Esophagus muscularis mucosa (tissue), 4 donors: ENCODE measurements around the gene FAM25G. TPM values are rescaled to one million over a fixed set of nuclear protein-coding genes. Genes with fewer than 3 reads are reported as not detected.
"Not testable (repeated sequence)": the region's sequence is repeated elsewhere in the genome, so short reads cannot be mapped to it uniquely, and the experiment has no call there.

Experiments used
- DNase-seq: peaks from one replicate; pipeline ENCODE4 v3.0.0-alpha.2; 2017; ENCODE audit errors: extremely low spot score
- H3K27ac ChIP-seq, 4 donors: fragments of 200-600 bp; sonication (generic); replicated peaks in 1 of 4; 1 replicate in 3 of 4; 2 replicates in 1 of 4; pipeline ENCODE4 v1.5.1; 2016 to 2019; ENCODE audit warnings: mild to moderate bottlenecking in 1 of 4
- H3K27me3 ChIP-seq, 4 donors: fragments of 200-600 bp; sonication (generic); one replicate each; pipeline versions ENCODE4 v1.5.1 to v1.6.0; 2016 to 2019
- H3K36me3 ChIP-seq, 4 donors: fragments of 200-600 bp; sonication (generic); one replicate each; pipeline ENCODE4 v1.5.1; 2016 to 2019
- H3K4me1 ChIP-seq, 4 donors: fragments of 200-600 bp; sonication (generic); one replicate each; pipeline ENCODE4 v1.5.1; 2016 to 2019
- H3K4me3 ChIP-seq, 4 donors: fragments of 200-600 bp; sonication (generic); 1 replicate in 2 of 4; 2 replicates in 2 of 4; pipeline ENCODE4 v1.5.1; 2016 to 2019; ENCODE audit warnings: mild to moderate bottlenecking in 4 of 4, moderate library complexity in 1 of 4
- H3K9me3 ChIP-seq, 4 donors: fragments of 200-600 bp; sonication (generic); 1 replicate in 3 of 4; 2 replicates in 1 of 4; pipeline ENCODE4 v1.5.1; 2016 to 2019
- WGBS: methylation state at CpG from one replicate; pipeline ENCODE4 v1.1.5; 2018; 5-methylcytosine and 5-hydroxymethylcytosine counted together
- intact Hi-C: fragments of 100-400 bp; cut with DNase I; formaldehyde crosslinking; loops from one replicate; pipeline ENCODE4 v1.15.1; 2023
- total RNA-seq, 4 donors: library from RNA; depleted of rRNA; stranded (reverse); fragments of >200 nt; gene quantifications; one replicate each; pipeline versions ENCODE4 v1.1.0 to v1.2.1, GENCODE V29; 2016

Gene FAM25G
- not detected for total RNA-seq

DNA sequence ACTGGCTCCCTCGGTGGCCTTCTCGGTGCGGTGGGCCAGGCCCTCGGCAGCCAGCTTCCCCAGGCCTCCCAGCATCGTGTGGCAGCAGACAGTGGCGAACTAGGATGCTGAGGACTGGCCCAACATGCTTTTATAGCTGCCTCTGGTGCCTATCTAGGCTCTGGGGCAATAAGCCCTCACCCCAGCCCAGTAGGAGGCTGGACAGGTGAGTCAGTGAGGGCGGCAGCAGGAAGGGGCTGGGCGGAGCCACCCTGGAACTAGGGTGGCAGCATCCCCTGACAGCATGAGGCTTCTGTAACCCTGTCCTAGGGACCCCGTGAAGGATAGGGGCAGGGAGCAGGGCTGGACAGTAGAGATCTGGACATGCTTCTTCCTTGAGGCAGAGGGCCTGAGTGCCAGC is at the start of gene FAM25G:
TSS of gene FAM25G (minus strand) at position 101 of the 400 bp plus-strand sequence. CDS start at position 75, 26 bp downstream.
- H3K9me3 ChIP-seq, intact Hi-C loops, H3K4me3 ChIP-seq, H3K4me1 ChIP-seq, DNase-seq, H3K36me3 ChIP-seq, H3K27ac ChIP-seq, H3K27me3 ChIP-seq: not testable (repeated sequence)
- no CpG with 5 or more reads among the region's 9 CpGs for WGBS

GRCh38 chr10:47536430-47536829 is 44.9 kb upstream of the FAM25G start:
- H3K27ac ChIP-seq, H3K4me3 ChIP-seq, H3K9me3 ChIP-seq, H3K27me3 ChIP-seq, H3K4me1 ChIP-seq, intact Hi-C loops, DNase-seq, H3K36me3 ChIP-seq: not testable (repeated sequence)
- WGBS, result no CpG with 5 or more reads among the region's 3 CpGs

DNA sequence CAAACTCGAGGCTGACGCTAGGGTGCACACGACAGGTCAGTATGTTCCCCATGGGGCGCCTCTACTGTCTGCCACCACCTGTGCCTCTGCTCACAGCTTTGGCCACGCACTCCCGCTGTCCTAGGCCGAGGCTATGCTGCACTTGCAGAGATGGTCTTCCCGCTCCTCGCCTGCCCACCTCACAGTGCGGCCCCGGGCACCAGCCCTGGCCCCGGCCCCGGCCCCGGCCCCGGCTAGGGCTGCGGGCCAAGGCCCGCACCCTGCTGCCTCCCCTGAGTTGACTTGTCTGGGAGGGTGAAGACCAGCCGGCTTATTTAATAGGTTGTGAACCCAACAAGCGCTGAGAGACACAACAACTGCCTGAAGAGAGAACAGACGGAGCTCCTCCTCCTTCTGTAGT is 32.0 kb upstream of the FAM25G start, which contains the start of gene AGAP9:
TSS of gene AGAP9 (minus strand) at position 164 of the 400 bp plus-strand sequence. CDS start at position 52, 112 bp downstream.
- H3K27ac ChIP-seq, H3K9me3 ChIP-seq, H3K36me3 ChIP-seq, intact Hi-C loops, H3K27me3 ChIP-seq, H3K4me1 ChIP-seq, H3K4me3 ChIP-seq, DNase-seq: not testable (repeated sequence)
- WGBS, result no CpG with 5 or more reads among the region's 20 CpGs

GRCh38 chr10:47502313-47502712 is 10.8 kb upstream of the FAM25G start:
- H3K4me3 ChIP-seq, H3K9me3 ChIP-seq, DNase-seq, H3K27me3 ChIP-seq, intact Hi-C loops, H3K4me1 ChIP-seq, H3K27ac ChIP-seq: not testable (repeated sequence)
- 80% methylated on average over 2 of the region's 9 CpGs for WGBS
- peaks cover 0 to 11% (median 5%) of the 10 kb centered on the region in 4 donors for H3K36me3 ChIP-seq

DNA sequence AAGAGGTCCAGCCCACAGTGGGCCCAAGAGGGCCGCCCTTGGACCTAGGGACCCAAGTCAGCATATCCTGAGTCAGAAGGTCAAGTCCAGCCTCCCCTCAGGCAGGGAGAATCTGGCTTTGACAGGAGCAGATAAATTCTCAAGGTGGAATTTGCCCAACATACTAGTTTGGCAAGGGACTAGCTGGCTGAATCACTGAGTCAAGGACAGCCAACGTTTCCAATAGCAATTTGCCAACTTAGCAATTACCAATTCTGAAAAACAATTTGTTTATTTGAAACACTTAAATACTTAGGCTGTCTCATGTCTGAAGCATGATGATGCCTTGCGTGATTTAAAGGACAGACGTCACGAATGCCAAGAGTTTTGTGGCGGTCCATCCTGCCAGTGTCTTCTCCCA is 2.7 kb upstream of the FAM25G start:
- intact Hi-C loops, H3K9me3 ChIP-seq, H3K4me3 ChIP-seq, H3K27me3 ChIP-seq, H3K36me3 ChIP-seq, DNase-seq, H3K4me1 ChIP-seq, H3K27ac ChIP-seq: not testable (repeated sequence)
- WGBS, result no CpG with 5 or more reads among the region's 6 CpGs

DNA sequence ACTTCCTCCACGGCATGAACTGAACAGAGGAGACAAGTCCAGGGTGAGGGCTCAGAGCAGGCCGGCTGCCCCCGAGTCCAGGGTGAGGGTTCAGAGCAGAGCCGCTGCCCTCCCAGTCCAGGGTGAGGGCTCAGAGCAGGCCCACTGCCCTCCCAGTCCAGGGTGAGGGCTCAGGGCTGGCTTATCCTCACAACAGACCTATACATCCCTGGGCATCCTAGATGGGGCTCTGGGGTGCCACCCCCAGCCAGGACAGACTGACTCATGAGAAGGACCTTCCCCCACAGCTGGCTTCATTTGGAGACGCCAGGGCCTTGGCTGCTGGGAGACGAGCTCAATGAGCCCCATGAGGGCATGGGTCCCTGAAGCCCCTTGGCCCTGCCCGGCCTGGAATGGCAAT is 1.9 kb downstream of the FAM25G start:
- H3K27me3 ChIP-seq, H3K4me3 ChIP-seq, intact Hi-C loops, H3K27ac ChIP-seq, H3K36me3 ChIP-seq, H3K9me3 ChIP-seq, H3K4me1 ChIP-seq, DNase-seq: not testable (repeated sequence)
- no CpG with 5 or more reads among the region's 7 CpGs for WGBS

- H3K36me3 ChIP-seq, H3K27me3 ChIP-seq, H3K4me3 ChIP-seq, DNase-seq, H3K9me3 ChIP-seq, intact Hi-C loops, H3K4me1 ChIP-seq, H3K27ac ChIP-seq: not testable (repeated sequence)
- WGBS, result 80% methylated on average over 1 of the region's 4 CpGs
These were observed 5.6 kb downstream of the FAM25G start for GRCh38 chr10:47485943-47486342.

- 100% methylated on average over 1 of the region's 11 CpGs for WGBS
- H3K9me3 ChIP-seq, intact Hi-C loops: not testable (repeated sequence)
These were observed 6.7 kb downstream of the FAM25G start for GRCh38 chr10:47484786-47485185.

DNA sequence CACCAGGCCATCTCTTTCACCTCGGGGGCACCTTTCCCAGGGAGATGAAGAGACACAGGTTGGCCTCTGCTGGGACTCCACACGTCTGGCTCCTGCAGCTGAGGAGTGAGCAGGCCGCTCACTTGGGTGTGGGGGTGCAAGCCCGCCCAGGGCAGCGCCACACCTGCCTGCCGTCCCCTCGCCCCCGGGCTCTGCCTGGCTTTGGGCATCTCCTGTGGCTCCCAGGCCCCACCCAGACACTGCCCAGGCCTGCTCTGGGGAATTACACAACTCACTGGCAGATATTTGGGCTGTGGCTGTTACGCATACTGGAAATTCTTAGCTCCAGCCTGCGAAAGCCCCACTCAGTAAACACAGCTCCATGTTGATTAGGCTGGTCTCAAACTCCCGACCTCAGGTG is 7.6 kb downstream of the FAM25G start, which contains the start of gene ANXA8:
TSS of gene ANXA8 (minus strand) at position 193 of the 400 bp plus-strand sequence. CDS start at position 11, 182 bp downstream.
- H3K27me3 ChIP-seq, H3K36me3 ChIP-seq, intact Hi-C loops, H3K27ac ChIP-seq, H3K4me3 ChIP-seq, H3K9me3 ChIP-seq, H3K4me1 ChIP-seq: not testable (repeated sequence)
- WGBS, result 86% methylated on average over 7 of the region's 11 CpGs
- DNase-seq, result peak; percentile 26

More at GRCh38 chr10:47484786-47485185, 6.7 kb downstream of the FAM25G start:
- not testable (repeated sequence) for H3K4me3 ChIP-seq, H3K36me3 ChIP-seq, H3K4me1 ChIP-seq, DNase-seq, H3K27me3 ChIP-seq, H3K27ac ChIP-seq

- H3K36me3 ChIP-seq, H3K9me3 ChIP-seq, H3K27ac ChIP-seq, intact Hi-C loops, H3K4me1 ChIP-seq, DNase-seq, H3K27me3 ChIP-seq, H3K4me3 ChIP-seq: not testable (repeated sequence)
- WGBS, result no CpG with 5 or more reads among the region's 1 CpG
These were observed 9.1 kb downstream of the FAM25G start for GRCh38 chr10:47482367-47482766.

GRCh38 chr10:47481768-47482181 is 9.7 kb downstream of the FAM25G start:
- peak; percentile 5 for DNase-seq
- no CpG with 5 or more reads among the region's 6 CpGs for WGBS
- H3K27ac ChIP-seq, H3K9me3 ChIP-seq, H3K36me3 ChIP-seq, intact Hi-C loops, H3K27me3 ChIP-seq, H3K4me3 ChIP-seq, H3K4me1 ChIP-seq: not testable (repeated sequence)

GRCh38 chr10:47481182-47481766 is 10.2 kb downstream of the FAM25G start:
- H3K27ac ChIP-seq, H3K4me1 ChIP-seq, DNase-seq, H3K9me3 ChIP-seq, H3K4me3 ChIP-seq, H3K27me3 ChIP-seq, intact Hi-C loops, H3K36me3 ChIP-seq: not testable (repeated sequence)
- WGBS, result no CpG with 5 or more reads among the region's 10 CpGs

DNA sequence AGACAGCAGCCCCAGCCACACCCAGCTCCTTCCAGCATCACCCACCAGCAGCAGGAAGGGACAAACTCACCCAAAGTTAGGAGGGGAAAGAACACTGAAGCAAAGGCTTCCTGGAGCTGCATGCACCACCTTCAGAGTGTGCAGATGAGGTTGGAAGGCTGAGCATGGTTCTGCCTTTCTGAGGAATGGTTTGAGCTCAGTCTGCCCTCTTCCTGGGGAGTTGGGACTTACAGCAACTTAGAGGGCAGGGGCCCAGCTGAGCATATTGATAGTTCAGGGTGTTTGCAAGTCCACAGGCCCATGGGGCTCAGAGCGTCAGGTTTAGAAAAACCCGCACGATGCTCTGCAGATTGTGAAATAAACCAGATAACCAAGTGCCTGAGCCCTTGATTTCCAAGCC is 11.4 kb downstream of the FAM25G start:
- H3K9me3 ChIP-seq, DNase-seq, H3K4me1 ChIP-seq, H3K36me3 ChIP-seq, H3K27ac ChIP-seq, H3K27me3 ChIP-seq, H3K4me3 ChIP-seq, intact Hi-C loops: not testable (repeated sequence)
- no CpG with 5 or more reads among the region's 3 CpGs for WGBS
